ENCODE data around the gene PLXNA1.

The PLXNA1 gene

GRCh38 chr3:126952983-126953660, 29.8 kb upstream of the PLXNA1 start:
- DNase-seq (ENCODE audit: low read depth): no peak

GRCh38 chr3:126954141-126954842, 28.6 kb upstream of the PLXNA1 start:
- DNase-seq (ENCODE audit: low read depth): no peak

DNA sequence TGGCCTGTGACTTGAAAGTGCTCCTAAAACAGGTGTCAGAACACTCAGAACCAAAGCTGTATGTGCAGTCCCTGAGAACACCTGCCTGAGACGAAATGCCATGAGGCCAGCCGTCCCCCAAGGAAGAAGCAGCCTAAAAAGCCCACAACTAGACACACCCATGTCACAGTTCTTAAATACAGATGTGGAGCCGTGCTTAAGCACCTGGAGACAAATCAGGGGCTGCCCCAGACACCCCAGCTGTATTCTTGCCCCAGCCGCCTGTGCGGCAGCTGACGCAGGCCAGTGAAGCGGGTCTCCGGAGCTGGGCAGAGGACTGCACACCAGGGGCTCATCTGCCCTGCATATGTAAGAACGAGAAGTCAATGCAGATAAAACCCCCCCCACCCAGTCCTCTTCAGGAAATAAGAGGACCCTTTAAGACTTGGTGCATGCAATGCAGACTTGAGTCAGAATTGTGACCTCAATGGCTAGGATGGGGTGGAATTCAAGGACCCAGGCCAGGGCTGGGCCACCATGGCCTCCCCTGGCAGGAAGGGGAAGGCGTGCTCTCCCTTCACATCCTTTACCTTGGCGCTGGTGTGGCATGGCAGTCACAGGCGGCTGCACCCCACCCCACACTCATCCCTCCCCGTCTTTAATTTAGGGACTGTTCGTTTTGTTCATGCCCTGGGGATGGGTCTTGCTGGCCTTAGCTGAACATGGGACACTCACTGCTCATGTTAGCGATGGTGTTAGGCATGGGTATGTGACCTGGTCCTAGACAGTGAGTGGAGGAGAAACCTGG, 27.7 kb upstream of the PLXNA1 start:
- no peak for DNase-seq (ENCODE audit: low read depth)

GRCh38 chr3:126956361-126956760, 26.6 kb upstream of the PLXNA1 start:
- DNase-seq (ENCODE audit: low read depth): no peak

- DNase-seq (ENCODE audit: low read depth): no peak
Observed at GRCh38 chr3:126956866-126957650, 25.9 kb upstream of the PLXNA1 start.

- DNase-seq (ENCODE audit: low read depth): no peak
Observed at GRCh38 chr3:126957776-126958637, 24.9 kb upstream of the PLXNA1 start.

GRCh38 chr3:126958638-126959085, 24.3 kb upstream of the PLXNA1 start:
- no peak for DNase-seq (ENCODE audit: low read depth)

DNA sequence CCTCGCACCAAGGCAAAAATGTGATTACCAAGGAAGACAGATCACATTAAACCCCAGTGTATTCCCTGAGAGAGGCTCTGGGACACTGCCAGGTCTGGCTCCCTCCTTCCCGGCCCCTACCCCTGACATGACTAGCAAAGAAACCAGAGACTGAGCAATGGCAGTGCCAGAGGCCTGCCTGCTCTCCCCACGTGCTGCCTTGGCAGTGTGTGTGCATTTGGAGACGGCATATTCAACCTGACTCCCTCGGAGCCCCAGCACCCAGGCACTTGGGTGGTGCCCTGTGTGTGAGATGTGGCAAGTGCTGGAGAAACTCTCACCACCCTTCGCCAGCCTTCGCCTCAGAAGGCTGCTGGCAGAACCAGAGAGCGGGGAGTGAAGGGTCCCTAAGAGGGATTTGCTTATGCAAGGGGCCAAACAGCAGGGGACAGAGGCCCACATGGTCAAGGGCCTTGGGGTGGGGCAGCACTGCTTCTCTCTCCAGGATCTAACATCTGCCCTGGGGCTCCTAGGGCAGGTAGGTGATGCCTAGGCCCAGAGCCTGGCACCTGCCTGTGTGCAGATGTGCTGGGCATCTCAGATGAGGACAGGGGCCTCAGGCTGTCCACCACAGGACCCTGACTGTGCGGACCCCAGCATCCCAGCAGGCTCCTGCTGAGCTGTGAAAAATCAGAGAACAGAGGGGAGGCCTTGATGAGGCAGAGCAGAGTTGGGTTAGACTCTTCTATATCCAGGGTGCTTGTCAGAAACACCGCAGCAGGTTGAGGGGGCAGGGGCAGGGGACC, 23.6 kb upstream of the PLXNA1 start:
- DNase-seq (ENCODE audit: low read depth): no peak

DNA sequence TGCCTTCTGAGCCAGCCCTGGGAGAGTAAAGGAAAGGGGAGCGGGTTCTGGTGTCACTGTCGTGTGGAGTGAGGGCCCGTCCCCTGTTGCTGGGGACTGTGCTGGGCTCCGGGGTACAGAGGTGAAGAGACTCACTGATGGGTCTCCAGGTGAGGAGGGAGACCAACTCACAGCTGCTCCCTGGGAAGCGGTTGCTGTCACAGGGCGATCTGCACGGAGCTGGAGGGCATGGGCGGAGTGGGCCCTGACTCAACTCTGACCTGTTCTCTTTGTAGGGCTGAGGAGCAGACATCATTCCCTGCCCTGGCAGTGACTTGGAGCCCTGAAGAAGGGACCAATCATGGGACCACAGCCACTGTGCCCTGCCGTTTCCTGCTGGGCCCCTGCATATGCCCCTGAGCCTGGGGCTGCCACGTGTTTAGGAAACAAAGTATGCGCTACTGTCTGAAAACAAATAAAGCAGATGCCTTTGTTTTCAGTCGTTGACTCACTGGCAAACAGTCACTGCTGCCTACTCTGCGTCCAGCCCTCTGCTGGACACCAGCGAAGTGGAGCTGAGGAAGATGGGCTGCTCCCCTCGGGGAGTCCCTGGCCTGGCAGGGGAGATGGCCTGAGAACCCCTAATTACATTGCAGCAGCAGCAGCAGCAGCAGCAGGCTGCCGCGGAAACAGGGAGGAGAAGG, 22.9 kb upstream of the PLXNA1 start:
- no peak for DNase-seq (ENCODE audit: low read depth)

- no peak for DNase-seq (ENCODE audit: low read depth)
Observed at GRCh38 chr3:126960604-126960995, 22.3 kb upstream of the PLXNA1 start.

DNA sequence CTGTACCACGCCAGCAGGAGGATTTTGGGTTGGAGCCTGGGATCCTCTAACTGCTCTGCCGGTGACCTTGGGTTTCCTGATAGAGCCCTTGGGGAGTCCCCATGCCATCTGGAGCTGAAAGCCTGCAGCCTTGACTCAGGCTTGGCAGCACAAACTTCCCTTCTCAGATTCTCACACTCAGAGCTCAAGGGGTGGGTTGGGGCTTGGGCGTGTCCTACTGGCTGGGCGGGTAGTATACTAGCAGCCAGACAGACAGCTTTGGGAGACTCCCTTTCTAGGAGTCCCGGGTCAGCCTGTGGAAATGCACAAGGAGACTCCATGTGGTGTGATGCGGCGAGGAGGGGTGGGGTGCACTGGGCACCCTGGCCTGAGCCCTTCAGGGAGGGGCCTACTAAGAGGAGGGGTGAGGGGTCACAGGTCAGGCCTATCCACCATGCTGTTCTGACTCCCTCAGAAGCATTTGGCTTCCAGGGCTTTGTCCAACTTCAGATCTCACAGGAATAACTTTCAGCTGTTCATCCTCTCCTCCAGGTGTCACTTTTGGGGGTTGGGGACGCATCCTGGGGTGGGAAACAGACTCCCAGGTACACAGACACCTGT, 21.6 kb upstream of the PLXNA1 start:
- no peak for DNase-seq (ENCODE audit: low read depth)

DNA sequence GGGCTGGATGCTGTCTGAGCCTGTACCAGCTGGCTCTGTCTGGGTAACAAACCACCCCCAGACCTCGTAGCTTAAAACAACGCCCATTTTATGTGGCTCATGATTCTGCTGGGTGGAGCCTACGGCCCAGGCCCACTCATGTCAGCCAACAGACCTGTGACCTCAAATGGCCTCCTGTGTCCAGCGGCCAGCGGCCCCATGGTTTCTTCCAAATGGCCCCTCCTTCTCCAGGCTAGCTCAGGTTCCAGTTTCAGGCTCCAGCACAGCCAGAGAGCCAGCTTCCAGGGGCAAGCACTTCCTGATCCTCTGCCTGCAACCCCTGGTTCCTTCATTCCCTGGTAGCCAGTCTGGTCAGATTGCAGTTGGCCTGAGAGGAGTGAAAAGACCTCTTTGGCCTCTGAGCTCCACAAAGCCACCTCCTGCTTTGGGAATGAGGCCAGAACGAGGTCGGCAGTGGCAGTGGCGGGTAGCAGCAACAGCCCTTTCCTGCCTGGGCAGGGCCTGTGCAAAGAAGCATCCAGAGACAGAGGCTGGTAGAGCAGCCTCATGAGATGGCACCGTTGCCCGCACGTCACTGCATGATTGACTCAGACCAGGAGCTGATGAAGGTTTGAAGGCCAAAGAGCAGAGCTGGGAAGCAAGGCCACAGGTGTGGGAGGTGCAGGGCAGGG, 21.0 kb upstream of the PLXNA1 start:
- DNase-seq (ENCODE audit: low read depth): no peak

GRCh38 chr3:126962756-126963155, 20.2 kb upstream of the PLXNA1 start:
- DNase-seq (ENCODE audit: low read depth): no peak

- DNase-seq (ENCODE audit: low read depth): no peak
Observed at GRCh38 chr3:126963261-126964190, 19.4 kb upstream of the PLXNA1 start.

DNA sequence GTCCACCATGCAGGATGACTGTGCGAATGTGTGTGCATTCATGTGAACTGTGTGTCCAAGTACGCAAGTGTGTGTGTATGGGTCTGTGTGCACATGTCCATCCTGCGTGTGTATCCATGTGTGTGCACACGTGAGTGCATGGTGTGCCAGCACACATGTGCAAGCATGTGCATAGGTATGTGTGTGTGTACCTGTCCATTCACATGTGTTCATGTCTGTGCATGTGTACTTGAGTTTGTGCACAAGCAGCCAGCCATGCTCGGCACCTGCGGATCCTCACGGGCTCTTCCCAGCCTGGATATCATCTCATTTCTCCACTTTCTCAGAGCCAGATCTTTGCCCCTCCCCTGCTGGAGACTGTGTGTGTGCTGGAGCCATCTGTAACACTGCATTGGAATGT, 18.7 kb upstream of the PLXNA1 start:
- DNase-seq (ENCODE audit: low read depth): no peak

DNA sequence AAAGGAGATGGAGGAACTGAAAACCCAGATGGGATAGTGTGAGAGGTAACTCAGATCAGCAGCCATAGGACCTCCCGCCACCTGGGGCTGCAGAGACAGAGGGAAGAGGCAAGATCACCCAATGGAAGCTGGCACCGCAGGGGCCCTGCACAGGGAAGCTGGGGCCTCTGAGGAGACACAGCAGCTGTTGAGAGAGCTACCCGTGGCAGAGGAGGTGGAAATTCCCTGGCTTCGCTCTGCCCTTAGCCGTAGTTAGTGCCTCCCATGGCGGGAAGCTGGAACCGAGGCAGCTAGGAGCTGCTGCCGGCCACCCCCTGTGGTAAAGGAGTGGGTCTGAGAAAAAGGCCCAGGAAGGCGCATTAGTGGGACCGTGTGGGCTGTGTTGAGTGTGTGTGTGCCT, 18.0 kb upstream of the PLXNA1 start:
- no peak for DNase-seq (ENCODE audit: low read depth)

- DNase-seq (ENCODE audit: low read depth): no peak
Observed at GRCh38 chr3:126965526-126966080, 17.3 kb upstream of the PLXNA1 start.

Measured in stimulated activated CD8-positive, alpha-beta memory T cell treated with anti-CD3 and anti-CD28 coated beads, Interleukin-15, amount 100 ng/mL, for 1 hour (primary cell).